ENCODE results near the gene ZCWPW1. TPM values are rescaled to one million over a fixed set of nuclear protein-coding genes. Genes with fewer than 3 reads are reported as not detected.
"Not testable (repeated sequence)": the region's sequence is repeated elsewhere in the genome, so short reads cannot be mapped to it uniquely, and the experiment has no call there.

The ZCWPW1 gene
- polyA plus RNA-seq, 1 experiment: 2.2 TPM

GRCh38 chr7:100353685-100354330 is 74.7 kb downstream of the ZCWPW1 start:
- POLR2A ChIA-PET: no interaction called here
- CTCF ChIA-PET: interaction anchor here (1.2 kb wide), 1 partner anchor 9 kb away, joined by 3 read pairs; no protein-coding TSS in a partner anchor
- no peak for DNase-seq (ENCODE audit: low read depth)
- no peak overlapping the region for H3K4me3 ChIP-seq (ENCODE audit: low read depth, low read length)
- H3K36me3 ChIP-seq (ENCODE audit: control insufficient read depth, insufficient read depth, low read length): peaks cover 53% of the 10 kb centered on the region
- H3K27me3 ChIP-seq (ENCODE audit: control insufficient read depth, insufficient read depth, low read length): no peaks in the 10 kb centered on the region
- no peak for TF ChIP-seq CTCF (IDR thresholded peaks at IDR 0.05; ENCODE audit: insufficient read depth, low read depth, low read length)

GRCh38 chr7:100352984-100353684 is 75.4 kb downstream of the ZCWPW1 start:
- Histone ChIP-seq H3K4me3 (ENCODE audit: low read depth, low read length) (no peak overlapping the region), H3K36me3 (ENCODE audit: control insufficient read depth, insufficient read depth, low read length) (peaks cover 48% of the 10 kb centered on the region), H3K27me3 (ENCODE audit: control insufficient read depth, insufficient read depth, low read length) (no peaks in the 10 kb centered on the region)
- ChIA-PET CTCF (no interaction called here), POLR2A (no interaction called here)
- DNase-seq (ENCODE audit: low read depth): no peak
- TF ChIP-seq CTCF (IDR thresholded peaks at IDR 0.05; ENCODE audit: insufficient read depth, low read depth, low read length): no peak

GRCh38 chr7:100352230-100352781 is 76.2 kb downstream of the ZCWPW1 start:
- POLR2A ChIA-PET; CTCF ChIA-PET; DNase-seq (ENCODE audit: low read depth); H3K27me3 ChIP-seq (ENCODE audit: control insufficient read depth, insufficient read depth, low read length); H3K4me3 ChIP-seq (ENCODE audit: low read depth, low read length): not testable (repeated sequence)
- peaks cover 49% of the 10 kb centered on the region for H3K36me3 ChIP-seq (ENCODE audit: control insufficient read depth, insufficient read depth, low read length)

- no peak for TF ChIP-seq CTCF (IDR thresholded peaks at IDR 0.05; ENCODE audit: insufficient read depth, low read depth, low read length)
- ChIA-PET CTCF (no interaction called here), POLR2A (no interaction called here)
- H3K27me3 ChIP-seq (ENCODE audit: control insufficient read depth, insufficient read depth, low read length): no peaks in the 10 kb centered on the region
- H3K4me3 ChIP-seq (ENCODE audit: low read depth, low read length): no peak overlapping the region
- peaks cover 51% of the 10 kb centered on the region for H3K36me3 ChIP-seq (ENCODE audit: control insufficient read depth, insufficient read depth, low read length)
- DNase-seq (ENCODE audit: low read depth): no peak
Observed at GRCh38 chr7:100351657-100352058, 76.8 kb downstream of the ZCWPW1 start.

Other genes with a start within 250 kb of the ZCWPW1 start
- not detected in 2 replicates for gene PVRIG, start 208.8 kb downstream of the ZCWPW1 start, polyA plus RNA-seq (2011; rRNA removed)
- not detected in 2 replicates for gene SPDYE3, start 121.0 kb downstream of the ZCWPW1 start, polyA plus RNA-seq (2011; rRNA removed)
- 10.6 and 25.4 TPM in 2 replicates for gene PILRB, start 70.6 kb downstream of the ZCWPW1 start, polyA plus RNA-seq (2011; rRNA removed)
- gene PILRA, start 55.2 kb downstream of the ZCWPW1 start, polyA plus RNA-seq (2011; rRNA removed): 0.27 and 0.49 TPM in 2 replicates
- 15.7 and 19.1 TPM in 2 replicates for gene MEPCE, start 1.1 kb upstream of the ZCWPW1 start, polyA plus RNA-seq (2011; rRNA removed)
- 10.6 and 13.1 TPM in 2 replicates for gene PPP1R35, start 7.8 kb upstream of the ZCWPW1 start, polyA plus RNA-seq (2011; rRNA removed)
- gene SPACDR, start 35.6 kb upstream of the ZCWPW1 start, polyA plus RNA-seq (2011; rRNA removed): 0.21 and 0.32 TPM in 2 replicates
- 9.7 and 20.7 TPM in 2 replicates for gene TSC22D4, start 50.5 kb upstream of the ZCWPW1 start, polyA plus RNA-seq (2011; rRNA removed)
- 0.10 and 0.15 TPM in 2 replicates for gene NYAP1, start 55.2 kb upstream of the ZCWPW1 start, polyA plus RNA-seq (2011; rRNA removed)
- 6.3 and 10.9 TPM in 2 replicates for gene AGFG2, start 110.5 kb upstream of the ZCWPW1 start, polyA plus RNA-seq (2011; rRNA removed)
- gene SAP25, start 145.2 kb upstream of the ZCWPW1 start, polyA plus RNA-seq (2011; rRNA removed): 0.20 and 0.34 TPM in 2 replicates
- gene LRCH4, start 157.4 kb upstream of the ZCWPW1 start, polyA plus RNA-seq (2011; rRNA removed): 9.1 and 20.0 TPM in 2 replicates
- 0.33 and 0.40 TPM in 2 replicates for gene FBXO24, start 157.6 kb upstream of the ZCWPW1 start, polyA plus RNA-seq (2011; rRNA removed)
- 173 and 433 TPM in 2 replicates for gene PCOLCE, start 173.7 kb upstream of the ZCWPW1 start, polyA plus RNA-seq (2011; rRNA removed)
- 5.2 and 15.0 TPM in 2 replicates for gene MOSPD3, start 183.8 kb upstream of the ZCWPW1 start, polyA plus RNA-seq (2011; rRNA removed)
- gene TFR2, start 212.8 kb upstream of the ZCWPW1 start, polyA plus RNA-seq (2011; rRNA removed): 0.49 and 0.72 TPM in 2 replicates
- gene ACTL6B, start 227.7 kb upstream of the ZCWPW1 start, polyA plus RNA-seq (2011; rRNA removed): not detected in 2 replicates
- 87.4 and 172 TPM in 2 replicates for gene GNB2, start 245.0 kb upstream of the ZCWPW1 start, polyA plus RNA-seq (2011; rRNA removed)

All from BJ (cell line).